Upper lobe of right lung (tissue), 1 donor: ENCODE data around the gene PLEKHM3. TPM values are rescaled to one million over a fixed set of nuclear protein-coding genes. Genes with fewer than 3 reads are reported as not detected.

Source experiments
- ATAC-seq: fragments of 200-7000 bp; cut with Tn5 transposase; one replicate; pipeline ENCODE4 v1.9.1; 2020; ENCODE audit warnings: mild to moderate bottlenecking, moderate library complexity
- DNase-seq: peaks from one replicate; pipeline ENCODE4 v3.0.0-alpha.2; 2020
- H3K27ac ChIP-seq: fragments of 200-600 bp; one replicate; pipeline ENCODE4 v1.8.0; 2022
- H3K27me3 ChIP-seq: fragments of 200-600 bp; one replicate; pipeline ENCODE4 v1.8.0; 2022; ENCODE audit warnings: mild to moderate bottlenecking
- H3K36me3 ChIP-seq: fragments of 200-600 bp; one replicate; pipeline ENCODE4 v1.8.0; 2022
- H3K4me1 ChIP-seq: fragments of 200-600 bp; one replicate; pipeline ENCODE4 v1.8.0; 2022
- H3K4me3 ChIP-seq: fragments of 200-600 bp; one replicate; pipeline ENCODE4 v1.8.0; 2022; ENCODE audit warnings: mild to moderate bottlenecking
- H3K9me3 ChIP-seq: fragments of 200-600 bp; one replicate; pipeline ENCODE4 v1.8.0; 2022
- intact Hi-C: fragments of 100-400 bp; cut with DNase I; formaldehyde crosslinking; loops from one replicate; pipeline ENCODE4 v1.11.0; 2022
- total RNA-seq: library from RNA; stranded (reverse); fragmentation: NEBNext Ultra II Directional; extraction: Animal tissue kit (Norgen Biotek cat#: 25700); gene quantifications from one replicate; pipeline ENCODE4 v1.2.1, GENCODE V29; 2021
- TF ChIP-seq, protein P1 (sequence below): fragments of 200-600 bp; IDR thresholded peaks from one replicate; pipeline ENCODE4 v1.8.0; 2022; ENCODE audit warnings: antibody characterized with exemption
- donor health status: DM: no; HTN: yes; CAD: no; lungs with severe emphysema.

PLEKHM3 gene
- total RNA-seq, 1 donor from 2014 or later: 24.5 TPM

DNA sequence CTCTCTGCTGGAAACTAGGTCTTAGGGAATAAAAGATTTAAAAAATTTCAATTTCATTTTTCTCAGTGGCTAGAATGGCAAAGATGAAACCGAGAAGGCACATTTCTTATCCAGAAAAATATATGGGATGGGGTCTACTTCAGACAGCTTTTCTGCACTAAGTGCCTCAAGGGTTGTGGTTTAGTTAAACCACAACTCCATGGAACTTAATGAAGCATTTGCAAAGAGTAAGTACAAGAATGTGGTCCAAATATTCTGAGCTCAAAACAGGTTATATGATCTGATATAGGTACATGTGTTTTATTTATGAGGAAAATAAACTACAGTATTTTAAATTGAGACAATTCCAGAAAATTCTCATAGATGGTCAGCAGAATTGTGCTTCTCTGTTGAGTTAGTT lies 153.8 kb downstream of the PLEKHM3 start:
- Histone ChIP-seq H3K27ac (no peak overlapping the region), H3K4me3 (no peak overlapping the region), H3K36me3 (no peaks in the 10 kb centered on the region), H3K4me1 (peaks cover 1% of the 10 kb centered on the region), H3K27me3 (no peaks in the 10 kb centered on the region), H3K9me3 (no peaks in the 10 kb centered on the region)
- no peak for ATAC-seq
- intact Hi-C loops: no loop called here
- DNase-seq: no peak
- TF ChIP-seq, protein P1, sequence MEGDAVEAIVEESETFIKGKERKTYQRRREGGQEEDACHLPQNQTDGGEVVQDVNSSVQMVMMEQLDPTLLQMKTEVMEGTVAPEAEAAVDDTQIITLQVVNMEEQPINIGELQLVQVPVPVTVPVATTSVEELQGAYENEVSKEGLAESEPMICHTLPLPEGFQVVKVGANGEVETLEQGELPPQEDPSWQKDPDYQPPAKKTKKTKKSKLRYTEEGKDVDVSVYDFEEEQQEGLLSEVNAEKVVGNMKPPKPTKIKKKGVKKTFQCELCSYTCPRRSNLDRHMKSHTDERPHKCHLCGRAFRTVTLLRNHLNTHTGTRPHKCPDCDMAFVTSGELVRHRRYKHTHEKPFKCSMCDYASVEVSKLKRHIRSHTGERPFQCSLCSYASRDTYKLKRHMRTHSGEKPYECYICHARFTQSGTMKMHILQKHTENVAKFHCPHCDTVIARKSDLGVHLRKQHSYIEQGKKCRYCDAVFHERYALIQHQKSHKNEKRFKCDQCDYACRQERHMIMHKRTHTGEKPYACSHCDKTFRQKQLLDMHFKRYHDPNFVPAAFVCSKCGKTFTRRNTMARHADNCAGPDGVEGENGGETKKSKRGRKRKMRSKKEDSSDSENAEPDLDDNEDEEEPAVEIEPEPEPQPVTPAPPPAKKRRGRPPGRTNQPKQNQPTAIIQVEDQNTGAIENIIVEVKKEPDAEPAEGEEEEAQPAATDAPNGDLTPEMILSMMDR: no peak

DNA sequence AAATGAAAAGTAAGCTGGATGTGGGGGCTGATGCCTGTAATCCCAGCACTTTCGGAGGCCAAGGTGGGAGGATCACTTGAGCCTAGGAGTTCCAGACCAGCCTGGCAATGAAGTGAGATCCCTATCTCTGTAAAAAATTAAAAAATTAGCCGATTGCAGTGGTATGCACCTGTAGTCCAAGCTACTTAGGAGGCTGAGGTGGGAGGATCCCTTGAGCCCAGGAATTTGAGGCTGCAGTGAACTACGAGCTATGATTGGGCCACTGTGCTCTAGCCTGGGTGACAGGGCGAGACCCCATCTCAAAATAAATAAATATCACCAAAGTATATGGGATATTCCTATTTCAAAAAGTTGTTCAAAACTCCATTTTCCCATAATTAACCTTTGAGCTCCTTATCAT lies 154.5 kb downstream of the PLEKHM3 start:
- H3K27me3 ChIP-seq: no peaks in the 10 kb centered on the region
- ATAC-seq (no peak), DNase-seq (no peak)
- no peaks in the 10 kb centered on the region for H3K9me3 ChIP-seq
- H3K27ac ChIP-seq: peak overlapping the region; percentile 62
- no peak overlapping the region for H3K4me3 ChIP-seq
- no peaks in the 10 kb centered on the region for H3K36me3 ChIP-seq
- intact Hi-C loops: no loop called here
- no peaks in the 10 kb centered on the region for H3K4me1 ChIP-seq
- TF ChIP-seq, protein P1: no peak

DNA sequence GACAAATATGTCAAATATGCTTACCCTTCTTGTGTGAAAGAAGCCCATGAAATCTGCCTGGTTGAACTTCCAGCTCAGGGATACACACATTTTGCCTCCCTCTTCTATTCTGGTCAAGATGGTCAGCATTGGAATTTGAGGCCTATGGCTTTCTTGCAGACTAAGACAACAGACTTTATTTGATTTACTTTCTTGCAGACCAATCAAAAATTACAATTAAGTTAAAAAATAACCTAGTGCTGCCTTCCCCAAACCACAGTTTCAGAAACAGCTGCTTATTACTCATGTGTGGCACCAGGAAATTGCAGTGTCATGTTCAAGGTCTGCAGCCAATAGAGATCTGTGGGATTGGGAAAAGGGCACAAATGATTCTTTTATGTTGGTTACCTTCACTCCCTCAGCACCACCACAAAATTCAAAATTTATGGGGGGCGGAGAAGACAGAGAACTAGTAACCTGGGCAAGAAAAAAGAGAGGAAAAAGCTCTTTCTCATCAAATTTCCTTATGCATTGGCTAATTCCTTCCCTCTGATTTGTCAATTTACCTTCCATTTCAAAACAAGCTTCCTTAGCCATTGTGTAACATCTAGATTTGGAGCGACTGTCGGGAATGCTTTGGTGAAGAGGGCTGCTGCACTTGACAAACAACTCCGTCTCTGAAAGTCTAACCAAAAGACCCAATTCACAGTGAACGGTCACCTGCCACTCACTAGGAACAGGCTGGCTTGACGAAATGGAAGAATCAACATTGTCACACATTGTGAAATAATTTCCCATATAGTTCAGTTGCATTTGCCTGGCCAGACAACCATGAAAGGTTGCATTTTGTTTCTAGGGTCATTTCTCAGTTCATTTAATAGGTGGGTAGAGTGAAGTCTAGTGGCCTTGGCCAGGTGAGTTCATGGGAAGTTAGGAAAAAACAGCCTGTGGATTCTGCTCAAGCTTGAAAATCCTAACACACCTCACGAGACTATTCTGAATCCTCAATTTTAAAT lies 155.2 kb downstream of the PLEKHM3 start:
- Histone ChIP-seq H3K27me3 (no peaks in the 10 kb centered on the region), H3K27ac (peak overlapping the region; percentile 62), H3K36me3 (no peaks in the 10 kb centered on the region), H3K9me3 (no peaks in the 10 kb centered on the region), H3K4me3 (no peak overlapping the region), H3K4me1 (no peaks in the 10 kb centered on the region)
- TF ChIP-seq, protein P1: no peak
- intact Hi-C loops: no loop called here
- ATAC-seq (peak; percentile 87), DNase-seq (no peak)

DNA sequence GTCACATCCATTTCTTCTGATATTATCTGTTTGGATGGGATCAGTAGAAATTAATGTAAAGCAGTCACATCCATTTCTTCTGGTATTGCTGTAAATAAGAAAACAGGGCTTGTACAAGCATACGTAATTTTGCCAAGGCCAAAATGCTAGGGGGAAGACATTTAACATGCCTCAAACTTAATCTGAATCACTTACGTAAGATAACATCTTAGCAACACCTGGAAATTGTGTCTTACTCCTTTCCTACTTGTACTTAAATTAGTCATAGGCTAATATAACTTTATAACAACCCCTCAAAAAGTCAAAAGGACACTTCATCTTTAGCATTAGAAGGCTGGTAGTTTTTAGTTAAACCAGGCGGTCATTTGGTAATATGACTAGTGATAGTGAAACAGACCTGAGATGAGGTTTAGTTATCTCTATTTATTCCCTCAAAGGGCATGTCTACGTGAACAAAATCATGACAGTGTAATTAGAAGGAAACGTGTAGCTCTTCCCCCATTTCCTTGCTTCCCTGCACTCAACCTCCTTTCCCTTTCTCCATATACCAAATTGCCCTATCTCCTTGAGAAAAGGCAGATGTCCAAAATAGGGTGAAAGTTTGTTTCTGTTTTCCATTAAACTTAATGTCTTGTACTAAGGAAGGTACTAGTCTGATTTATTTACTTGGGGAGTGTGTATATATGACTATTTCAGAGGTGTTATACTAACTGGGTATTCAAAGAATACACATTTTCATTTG lies 156.3 kb downstream of the PLEKHM3 start:
- Histone ChIP-seq H3K4me1 (no peaks in the 10 kb centered on the region), H3K4me3 (no peak overlapping the region), H3K9me3 (no peaks in the 10 kb centered on the region), H3K27ac (no peak overlapping the region), H3K36me3 (no peaks in the 10 kb centered on the region), H3K27me3 (no peaks in the 10 kb centered on the region)
- no peak for ATAC-seq
- DNase-seq: no peak
- TF ChIP-seq, protein P1: no peak
- intact Hi-C loops: no loop called here

DNA sequence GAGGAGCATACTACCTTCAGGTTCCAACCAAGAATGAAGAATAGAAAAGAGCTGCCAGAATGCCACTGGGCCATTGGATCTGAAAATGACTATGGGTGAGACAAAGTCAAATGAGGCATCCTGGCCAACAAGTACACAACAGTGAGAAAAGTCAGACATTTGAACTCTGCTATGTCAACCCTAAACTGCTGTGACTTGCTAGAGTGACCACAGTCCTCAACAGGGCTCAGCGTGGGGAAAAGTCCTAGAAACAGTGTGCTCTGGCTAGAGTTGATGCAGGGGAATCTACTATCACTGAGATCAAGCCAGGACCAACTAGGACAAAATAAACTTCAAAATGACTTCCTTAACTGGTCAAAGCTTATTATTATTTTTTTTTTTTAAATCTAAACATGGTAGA lies 157.4 kb downstream of the PLEKHM3 start:
- no peaks in the 10 kb centered on the region for H3K9me3 ChIP-seq
- no peaks in the 10 kb centered on the region for H3K36me3 ChIP-seq
- no peak overlapping the region for H3K4me3 ChIP-seq
- no peaks in the 10 kb centered on the region for H3K4me1 ChIP-seq
- DNase-seq (no peak), ATAC-seq (no peak)
- intact Hi-C loops: no loop called here
- H3K27ac ChIP-seq: no peak overlapping the region
- TF ChIP-seq, protein P1: no peak
- no peaks in the 10 kb centered on the region for H3K27me3 ChIP-seq
